Stimulated activated CD8-positive, alpha-beta memory T cell treated with anti-CD3 and anti-CD28 coated beads, Interleukin-7, amount 100 ng/mL, for 4 hours (primary cell): Measurements from ENCODE around the gene ZNF556.

Experiments used
- DNase-seq, 2 donors: peaks; one replicate each; pipeline ENCODE4 v3.0.0-alpha.2; 2020; ENCODE audit warnings: low read depth in 2 of 2

Gene ZNF556

DNA sequence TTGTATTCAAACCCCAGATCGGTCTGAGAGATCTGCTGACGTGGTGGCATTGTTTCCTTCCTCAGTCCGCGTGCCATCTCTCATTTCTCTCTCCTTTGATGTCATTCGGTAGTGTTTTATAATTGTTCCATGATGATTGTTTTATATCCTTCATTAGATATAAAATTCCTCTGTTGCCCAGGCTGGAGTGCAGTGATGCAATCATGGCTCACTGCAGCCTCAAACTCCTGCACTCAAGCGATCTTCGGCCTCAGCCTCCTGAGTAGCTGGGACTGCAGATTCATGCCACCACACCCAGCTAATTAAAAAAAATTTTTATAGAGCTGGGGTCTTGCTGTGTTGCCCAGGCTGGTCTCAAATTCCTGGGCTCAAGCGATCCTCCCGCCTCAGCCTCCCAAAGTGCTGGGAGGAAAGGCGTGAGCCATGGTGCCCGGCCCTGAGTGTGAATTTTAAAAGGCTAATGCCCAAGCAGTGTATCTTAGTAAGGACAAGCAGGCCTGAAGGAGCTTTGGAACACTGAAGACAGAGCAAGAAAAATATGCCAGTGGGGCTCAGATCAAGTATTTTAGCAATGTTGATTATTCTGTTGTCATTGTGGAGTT, 38.9 kb downstream of the ZNF556 start:
- DNase-seq, result no peak

DNA sequence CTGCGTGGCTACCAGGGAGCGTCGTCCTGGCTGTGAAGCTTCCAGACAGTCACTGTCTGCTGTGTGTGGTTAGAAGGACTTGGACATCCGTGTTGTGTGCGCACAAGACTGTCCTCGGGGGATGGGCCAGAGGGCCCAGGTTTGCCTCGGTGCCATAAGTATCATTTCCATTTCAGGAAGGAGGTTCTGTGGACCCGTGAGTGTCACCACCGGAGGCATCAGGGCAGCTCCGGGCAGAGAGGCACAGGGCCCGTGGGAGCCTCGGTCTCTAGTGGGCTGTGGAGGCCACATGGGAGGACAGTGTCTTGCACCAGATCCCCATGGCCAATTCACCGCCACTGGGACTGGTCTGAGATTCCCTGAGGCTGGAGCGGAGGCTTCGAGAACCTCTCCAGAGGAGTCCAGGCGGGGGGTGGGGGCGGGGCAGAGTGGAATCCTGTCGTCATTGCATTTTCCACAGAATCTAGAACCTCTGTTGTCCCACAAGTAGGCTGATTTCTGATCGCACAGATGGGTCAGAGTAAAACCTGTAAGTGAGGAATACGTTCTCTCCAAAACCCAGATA, 39.6 kb downstream of the ZNF556 start:
- DNase-seq, result no peak

DNA sequence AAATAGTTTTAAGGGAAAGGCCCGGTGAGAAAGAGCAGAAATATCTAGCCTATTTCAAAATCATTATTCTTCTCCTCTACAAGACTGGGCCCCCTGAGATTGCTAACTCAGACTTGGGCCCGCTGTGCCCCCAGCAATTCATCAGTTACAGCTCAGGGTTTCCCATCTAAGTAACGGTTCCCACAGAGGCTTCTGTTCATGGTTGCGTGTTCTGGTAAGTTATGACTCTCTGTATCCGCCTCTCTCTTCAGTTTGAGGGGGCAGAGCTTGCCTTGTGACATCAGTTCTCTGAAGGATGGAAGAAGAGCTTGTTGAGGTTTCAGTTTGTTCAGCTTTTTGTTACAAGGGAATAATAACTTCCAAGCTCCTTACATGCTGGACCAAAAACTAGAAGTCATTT, 45.2 kb downstream of the ZNF556 start:
- DNase-seq, result no peak

DNA sequence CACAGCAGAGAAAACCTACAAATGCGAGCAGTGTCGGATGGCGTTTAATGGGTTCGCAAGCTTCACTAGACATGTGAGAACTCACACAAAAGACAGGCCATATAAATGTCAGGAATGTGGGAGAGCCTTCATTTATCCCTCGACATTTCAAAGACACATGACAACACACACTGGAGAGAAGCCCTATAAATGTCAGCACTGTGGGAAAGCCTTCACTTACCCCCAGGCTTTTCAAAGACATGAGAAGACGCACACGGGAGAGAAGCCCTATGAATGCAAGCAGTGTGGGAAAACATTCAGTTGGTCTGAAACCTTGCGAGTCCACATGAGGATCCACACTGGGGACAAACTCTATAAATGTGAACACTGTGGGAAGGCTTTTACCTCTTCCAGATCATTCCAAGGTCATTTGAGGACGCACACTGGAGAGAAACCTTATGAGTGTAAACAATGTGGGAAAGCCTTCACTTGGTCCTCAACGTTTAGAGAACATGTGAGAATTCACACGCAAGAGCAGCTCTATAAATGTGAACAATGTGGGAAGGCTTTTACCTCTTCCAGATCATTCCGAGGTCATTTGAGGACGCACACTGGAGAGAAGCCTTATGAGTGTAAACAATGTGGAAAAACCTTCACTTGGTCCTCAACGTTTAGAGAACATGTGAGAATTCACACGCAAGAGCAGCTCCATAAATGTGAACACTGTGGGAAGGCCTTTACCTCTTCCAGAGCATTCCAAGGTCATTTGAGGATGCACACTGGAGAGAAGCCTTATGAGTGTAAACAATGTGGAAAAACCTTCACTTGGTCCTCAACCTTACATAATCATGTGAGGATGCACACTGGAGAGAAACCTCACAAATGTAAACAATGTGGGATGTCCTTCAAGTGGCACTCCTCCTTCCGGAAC, 50.4 kb downstream of the ZNF556 start:
- DNase-seq, result no peak

DNA sequence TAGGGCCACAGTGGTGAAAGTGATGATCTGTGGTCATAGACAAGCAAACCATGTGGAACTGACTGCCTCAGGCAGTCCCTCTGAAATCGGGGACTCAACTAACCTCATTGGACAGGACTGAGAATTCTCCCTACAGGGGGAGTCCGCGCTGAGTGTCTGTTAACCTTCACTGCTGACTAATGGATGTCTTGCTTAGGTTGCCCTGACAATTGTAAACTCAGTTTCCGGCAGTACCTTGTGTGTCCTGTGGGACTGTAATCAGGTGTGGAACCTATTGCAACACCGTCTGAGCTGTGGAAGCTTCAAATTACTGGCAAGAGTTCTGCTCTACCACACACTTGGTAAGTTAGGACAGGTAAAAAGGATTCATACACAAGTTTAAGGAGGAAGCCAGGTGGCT, 55.9 kb downstream of the ZNF556 start:
- DNase-seq, result no peak

DNA sequence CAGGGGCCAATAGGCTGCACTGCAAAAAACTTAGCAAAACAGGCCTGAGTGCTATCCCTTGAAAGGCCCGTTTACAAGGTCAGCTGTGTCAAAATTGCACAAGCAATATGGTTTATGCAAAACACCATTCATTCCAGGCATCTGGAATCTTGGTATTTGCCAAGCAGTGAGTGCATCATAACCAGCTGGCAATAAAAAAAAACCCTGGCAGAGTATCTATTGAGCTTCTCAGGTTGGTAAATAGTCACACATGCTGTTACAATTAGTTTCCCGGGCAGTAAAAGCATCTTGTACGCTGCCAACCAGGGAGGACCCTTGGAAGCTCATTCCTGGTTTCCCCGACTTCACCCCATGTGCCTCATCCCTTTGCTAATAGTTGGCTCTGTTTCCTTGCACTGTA, 56.4 kb downstream of the ZNF556 start:
- DNase-seq, result no peak

DNA sequence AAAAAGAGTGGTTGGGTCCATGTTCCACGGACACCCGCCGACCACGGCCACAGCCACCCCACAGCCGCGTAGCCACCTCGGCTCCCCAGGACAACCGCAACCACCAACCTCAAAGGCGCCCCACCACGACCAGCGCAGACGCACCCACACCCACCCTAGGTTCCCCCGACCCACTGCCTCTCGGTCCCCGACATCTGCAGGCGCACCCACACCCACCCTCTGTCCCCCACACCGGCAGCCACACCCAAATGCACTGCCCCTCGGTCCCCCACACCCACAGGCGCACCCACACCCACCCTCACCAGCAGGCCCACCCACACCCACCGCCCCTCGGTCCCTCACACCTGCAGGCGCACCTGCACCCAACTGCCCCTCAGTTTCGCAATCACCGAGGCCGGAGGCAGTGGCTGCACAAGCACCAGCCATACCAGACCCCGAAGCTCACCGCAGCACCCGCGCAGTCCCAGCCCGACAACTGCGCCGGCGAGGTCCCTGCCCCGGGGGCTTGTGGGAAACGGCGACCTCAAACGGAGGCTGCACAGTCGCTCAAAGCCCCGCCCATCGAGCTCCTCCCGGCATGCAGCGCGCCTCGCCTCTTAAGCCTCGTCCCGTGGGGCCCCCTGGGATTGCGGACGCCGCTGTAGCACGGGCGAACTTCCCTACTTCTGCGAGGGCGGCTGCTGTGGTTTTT, 59.4 kb downstream of the ZNF556 start:
- DNase-seq, result no peak

DNA sequence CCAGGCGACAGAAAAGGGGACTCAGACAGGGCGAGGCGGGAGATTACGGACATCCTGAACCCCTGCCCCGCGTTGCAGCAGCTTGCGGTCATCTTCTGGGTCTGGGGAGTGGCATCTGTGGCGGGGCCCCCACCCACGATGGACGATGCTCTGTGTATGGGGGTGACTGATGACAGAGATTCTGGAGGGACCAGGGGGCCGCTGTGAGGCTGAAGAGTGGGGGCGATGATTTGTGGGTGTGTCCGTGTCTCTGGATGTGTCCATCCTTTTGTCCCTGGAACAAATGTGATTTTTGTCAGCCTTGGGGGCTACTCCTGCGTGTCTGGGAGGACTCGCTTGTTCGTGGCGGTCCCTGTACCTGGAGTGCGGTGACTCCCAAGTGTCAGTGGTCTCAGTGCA, 59.9 kb downstream of the ZNF556 start:
- DNase-seq, result no peak
